Right hindlimb (tissue), 1 donor: ENCODE results near the gene MUS81.
A peak's percentile ranks its signal among the peaks of the same experiment; 100 is the strongest.
"Not testable (repeated sequence)": the region's sequence is repeated elsewhere in the genome, so short reads cannot be mapped to it uniquely, and the experiment has no call there.

Source experiments
- DNase-seq: peaks from one replicate; pipeline ENCODE4 v3.0.0-alpha.2; 2018

Gene MUS81

GRCh38 chr11:65848693-65849092 is 11.5 kb upstream of the MUS81 start:
- DNase-seq, result not testable (repeated sequence)

DNA sequence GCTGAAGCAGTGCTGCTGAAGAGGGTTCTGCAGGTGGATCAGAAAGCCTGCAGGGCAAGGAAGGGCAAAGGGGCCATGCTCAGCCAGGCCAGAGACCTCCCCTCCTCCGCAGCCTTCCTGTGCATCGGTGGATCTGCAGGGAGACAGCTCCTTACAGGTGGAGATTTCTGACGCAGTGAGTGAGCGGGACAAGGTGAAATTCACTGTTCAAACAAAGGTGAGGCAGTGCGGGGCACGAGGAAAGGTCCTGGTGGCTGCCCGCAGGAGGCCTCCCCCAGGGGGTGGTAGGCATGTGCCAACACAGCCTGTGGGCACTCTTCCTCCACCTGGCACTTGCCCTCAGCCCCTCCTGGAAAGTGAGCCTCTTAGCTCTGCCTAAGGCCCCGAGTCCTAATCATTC is 10.9 kb upstream of the MUS81 start:
- no peak for DNase-seq

GRCh38 chr11:65849771-65850216 is 10.4 kb upstream of the MUS81 start:
- DNase-seq, result no peak

DNA sequence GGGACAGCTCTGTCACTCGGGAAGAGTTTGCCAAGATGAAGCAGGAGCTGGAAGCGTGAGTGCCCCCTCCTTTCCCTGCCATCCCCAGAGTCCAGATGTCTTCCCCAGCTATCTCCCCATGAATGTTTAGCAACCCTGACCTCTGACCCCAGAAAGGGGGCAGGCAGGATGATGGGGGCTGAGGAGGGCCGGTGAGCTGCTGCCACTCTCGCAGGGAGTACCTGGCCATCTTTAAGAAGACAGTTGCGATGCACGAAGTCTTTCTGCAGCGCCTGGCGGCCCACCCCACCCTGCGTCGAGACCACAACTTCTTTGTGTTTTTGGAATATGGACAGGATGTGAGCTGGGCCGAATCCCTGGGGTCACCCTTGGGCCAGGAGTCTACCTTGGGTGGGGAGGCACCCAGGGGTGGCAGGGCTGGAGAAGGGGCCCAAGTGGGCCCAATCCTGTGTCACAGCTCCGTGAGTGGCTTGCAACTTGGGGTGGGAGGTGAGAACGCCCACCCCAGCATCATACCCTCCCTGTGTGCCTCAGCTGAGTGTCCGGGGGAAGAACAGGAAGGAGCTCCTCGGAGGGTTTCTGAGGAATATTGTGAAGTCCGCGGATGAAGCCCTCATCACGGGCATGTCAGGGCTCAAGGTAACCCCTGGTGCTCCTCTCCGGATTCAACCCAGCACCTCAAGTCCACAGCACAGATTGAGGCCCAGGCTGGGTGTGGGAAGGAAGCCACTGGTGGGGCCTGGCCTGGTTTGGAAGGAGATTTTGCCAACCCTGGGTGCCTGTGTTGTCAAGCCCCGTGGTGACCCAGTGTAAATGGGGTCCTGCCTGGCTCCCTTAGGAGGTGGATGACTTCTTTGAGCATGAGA is 9.8 kb upstream of the MUS81 start:
- no peak for DNase-seq

GRCh38 chr11:65851083-65851579 is 9.1 kb upstream of the MUS81 start:
- no peak for DNase-seq

DNA sequence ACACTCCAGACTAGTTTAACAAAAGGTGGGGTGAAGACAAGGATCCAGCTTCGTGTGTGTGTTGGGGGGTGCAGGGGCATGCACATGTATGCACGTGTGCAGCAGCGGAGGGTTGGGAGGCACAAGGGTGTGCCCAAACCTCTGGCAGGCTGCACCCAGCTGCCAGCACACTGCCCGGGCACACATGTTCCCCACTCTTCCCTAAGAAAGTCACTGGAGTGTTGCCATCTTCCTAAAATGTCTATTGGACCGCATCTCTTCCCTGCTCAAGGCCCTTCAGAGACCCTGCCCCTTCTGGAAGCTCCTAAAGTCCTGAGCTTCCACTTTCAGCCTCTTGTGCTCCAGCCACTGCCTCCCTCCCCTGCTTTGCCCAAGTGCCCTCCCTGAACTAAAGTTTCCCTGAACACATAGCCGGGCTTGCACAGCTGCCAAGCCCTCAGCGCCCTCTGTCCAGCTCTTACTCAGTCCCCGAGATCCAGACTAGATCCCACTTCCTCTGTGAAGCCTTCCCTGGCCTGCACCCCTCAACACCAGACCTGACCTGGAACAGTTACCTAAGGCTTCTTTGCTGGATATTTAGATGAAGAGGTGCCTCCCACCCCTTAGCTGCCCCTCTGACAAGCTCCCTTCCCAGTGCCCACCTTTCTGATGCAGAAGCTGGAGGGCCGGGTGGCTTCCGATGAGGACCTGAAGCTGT is 8.3 kb upstream of the MUS81 start:
- no peak for DNase-seq

DNA sequence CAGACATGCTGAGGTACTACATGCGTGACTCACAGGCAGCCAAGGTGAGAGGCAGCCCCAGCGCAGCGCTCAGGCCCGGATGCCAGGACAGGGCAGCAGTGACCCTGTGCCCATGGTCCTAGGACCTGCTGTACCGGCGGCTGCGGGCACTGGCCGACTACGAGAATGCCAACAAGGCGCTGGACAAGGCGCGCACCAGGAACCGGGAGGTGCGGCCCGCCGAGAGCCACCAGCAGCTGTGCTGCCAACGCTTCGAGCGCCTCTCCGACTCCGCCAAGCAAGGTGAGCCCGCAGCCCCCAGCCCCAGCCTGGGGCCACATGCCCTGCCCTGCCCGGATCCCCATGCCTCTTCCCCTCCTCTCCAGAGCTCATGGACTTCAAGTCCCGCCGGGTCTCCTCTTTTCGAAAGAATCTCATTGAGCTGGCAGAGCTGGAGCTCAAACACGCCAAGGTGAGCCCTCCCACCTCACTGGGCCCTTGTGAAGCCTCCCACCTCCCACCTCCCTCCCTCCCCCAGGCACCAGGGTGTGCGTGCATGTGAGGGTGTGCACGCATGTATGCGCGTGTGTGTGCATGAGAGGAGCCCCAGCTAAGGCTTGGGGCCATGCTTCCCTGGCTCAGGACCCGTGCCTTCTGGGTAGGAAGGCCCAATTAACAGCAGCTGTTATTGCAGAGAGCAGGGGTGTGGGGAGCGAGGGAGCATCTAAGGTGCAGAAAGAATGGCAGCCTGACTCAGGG is 7.6 kb upstream of the MUS81 start:
- no peak for DNase-seq

DNA sequence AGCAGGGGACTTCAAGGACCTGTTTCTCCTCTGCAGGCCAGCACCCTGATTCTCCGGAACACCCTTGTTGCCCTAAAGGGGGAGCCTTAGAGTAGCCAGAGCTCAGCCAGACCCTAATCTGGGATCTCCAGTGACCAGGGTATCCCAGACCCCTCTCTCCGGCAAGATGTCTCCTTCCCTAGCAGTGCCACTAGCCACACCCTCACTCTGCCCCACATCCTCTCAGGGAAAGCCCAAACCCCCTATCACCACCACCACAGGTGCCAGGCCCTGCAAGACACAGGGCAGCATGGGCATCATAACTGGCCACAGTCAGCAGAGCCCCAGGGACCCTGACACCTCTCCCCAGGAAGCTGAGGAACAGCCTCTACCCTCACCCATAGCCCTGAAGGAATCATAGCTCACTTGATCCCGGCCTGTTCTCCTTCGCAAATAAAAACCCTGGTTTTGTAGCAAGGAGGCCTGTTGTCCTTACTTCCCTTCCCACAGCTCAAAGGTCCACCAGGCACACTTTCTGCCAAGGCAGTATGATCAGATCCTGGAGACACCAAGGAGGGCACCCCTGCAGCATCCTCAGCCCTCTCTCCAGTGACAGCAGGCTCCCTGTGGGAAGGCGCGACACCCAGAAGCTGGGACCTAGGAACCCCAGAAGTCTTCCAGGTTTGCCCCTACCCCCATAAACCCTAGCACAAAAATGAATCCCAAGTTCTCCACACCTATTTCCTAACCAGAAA is 6.8 kb upstream of the MUS81 start:
- no peak for DNase-seq

DNA sequence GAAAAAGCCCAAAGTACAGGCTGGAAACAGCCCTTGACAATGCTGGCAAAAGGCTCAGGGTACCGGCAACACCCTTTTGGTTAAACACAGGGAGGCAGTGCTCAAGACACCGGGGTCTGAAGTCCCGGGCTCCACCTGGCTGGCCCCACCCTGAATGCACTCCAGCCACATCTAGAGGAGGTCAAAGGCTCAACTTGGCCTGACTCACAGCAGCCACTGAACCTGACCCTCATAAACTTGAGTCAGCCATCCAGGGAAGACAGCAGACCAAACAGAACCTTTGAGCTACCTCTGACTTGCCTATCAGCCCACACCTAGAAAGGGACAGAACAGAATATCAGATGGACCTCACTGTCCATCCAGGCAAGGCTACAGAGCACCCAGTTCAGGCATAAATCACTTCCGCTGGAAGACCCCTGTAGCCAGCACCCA is 6.1 kb upstream of the MUS81 start:
- DNase-seq, result no peak

DNA sequence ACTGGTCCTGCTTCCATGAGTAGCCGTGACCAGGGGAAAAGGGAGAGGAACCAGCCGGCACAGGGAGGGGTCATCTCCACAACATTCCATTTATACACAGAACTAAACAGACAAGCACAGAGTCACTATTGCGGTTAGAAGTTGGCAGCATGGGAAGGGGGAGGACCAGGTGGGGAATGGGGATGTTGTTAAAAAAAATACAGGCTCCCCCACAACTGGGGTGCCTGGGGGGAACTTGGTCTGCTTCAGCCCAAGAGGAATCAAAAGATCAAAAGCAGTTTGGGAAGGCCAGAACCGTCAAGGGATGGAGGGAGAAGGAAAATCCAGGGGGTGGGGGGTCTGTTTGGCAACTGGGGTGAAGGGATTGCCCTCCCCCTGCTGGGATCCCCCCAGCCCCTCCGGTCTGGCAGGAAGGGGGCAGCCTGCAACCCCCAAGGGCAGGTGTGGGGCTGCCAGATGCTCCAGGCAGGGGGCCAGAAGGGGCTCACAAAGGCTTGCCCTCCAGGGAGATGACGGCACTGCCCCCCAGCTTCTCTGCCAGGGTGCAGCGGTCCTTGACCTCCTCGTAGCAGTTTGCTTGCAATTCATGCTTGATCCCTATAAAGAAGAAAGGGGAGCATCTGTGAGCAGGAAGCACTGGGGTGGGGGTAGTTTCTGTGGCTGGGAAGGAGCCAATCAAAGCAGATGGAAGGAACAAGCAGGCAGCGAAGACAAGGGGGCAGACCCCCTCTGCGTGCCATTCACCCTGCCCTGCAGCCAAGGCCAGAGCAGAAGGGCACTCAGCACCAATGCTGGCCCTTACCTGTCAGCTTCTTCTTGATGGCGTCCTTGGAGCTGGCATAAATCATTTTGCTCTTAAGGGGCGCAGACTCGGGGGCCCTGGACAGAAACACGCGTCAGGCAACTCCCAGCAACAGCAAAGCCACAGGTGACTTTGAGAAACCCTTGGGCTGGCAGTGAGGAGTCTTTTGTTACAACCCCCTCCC is 5.1 kb upstream of the MUS81 start:
- DNase-seq, result peak; percentile 23

DNA sequence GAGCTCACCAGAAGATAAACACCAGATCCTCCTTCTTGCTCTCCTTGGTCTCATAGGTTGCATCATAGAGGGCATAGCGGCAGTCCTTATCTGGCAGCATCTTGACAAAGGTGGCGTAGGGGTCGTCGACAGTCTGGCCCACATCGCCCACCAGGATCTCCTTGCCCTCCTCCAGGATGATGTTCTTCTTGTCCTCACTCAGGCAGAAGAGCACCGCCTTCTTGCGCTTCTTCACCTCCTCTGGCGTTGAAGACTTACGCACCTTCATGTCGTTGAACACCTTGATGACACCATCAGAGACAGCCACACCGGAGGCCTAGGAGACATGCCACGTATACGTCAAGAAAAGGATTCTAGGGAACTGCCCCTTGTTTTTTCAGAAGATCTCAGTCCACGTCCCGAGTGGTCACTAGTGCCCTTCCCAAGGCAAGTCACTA is 4.3 kb upstream of the MUS81 start:
- DNase-seq, result no peak

- peak; percentile 85 for DNase-seq
These were observed 3.3 kb upstream of the MUS81 start for GRCh38 chr11:65856689-65857499.

GRCh38 chr11:65857500-65857852 is 2.8 kb upstream of the MUS81 start:
- DNase-seq, result peak; percentile 77

DNA sequence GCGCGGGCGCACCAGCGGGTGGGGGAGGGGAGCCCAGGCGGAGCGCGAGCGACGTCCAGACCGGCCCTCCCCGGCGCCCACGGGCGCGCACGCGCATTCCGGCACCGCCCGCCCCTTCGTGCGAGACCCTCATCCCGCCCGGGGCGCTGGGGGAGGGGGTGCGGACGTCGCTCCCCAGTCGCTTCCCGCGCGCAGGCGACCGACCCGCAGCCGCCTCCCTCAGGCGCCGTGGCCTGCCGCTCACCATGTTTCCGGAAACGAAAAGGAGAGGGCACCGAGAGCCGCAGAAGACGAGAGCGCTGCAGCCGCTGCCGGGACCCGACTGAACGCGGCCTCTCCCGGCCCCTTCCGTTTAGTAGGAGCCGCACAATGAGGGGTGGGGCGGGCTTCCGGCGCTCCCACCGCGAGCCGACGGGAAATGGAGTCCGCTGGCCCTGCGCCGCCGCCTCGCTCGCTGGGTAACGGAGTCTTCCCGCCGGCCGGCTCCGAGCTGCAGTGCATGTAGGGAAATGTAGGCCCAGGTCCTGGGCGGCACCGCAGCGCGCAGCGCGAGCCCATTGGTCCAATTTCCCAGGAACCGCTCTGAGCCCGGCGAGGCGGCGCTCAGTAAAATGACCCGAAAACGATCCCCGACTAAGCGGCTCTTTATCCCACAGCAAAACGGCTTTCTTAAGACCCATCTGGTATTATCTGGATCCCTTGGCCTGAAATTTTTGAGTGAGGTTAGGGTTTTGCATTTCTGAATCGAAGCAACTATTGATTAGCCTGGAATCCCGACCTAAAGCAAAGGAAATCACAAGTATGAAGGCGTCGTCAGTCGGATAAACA is 2.2 kb upstream of the MUS81 start, which contains the start of gene CFL1:
Gene CFL1 (minus strand): TSS at position 328 of the 828 bp plus-strand sequence. CDS start 81 bp downstream, at position 247.
- peak; percentile 99 for DNase-seq

- DNase-seq, result no peak
These were observed 1.5 kb upstream of the MUS81 start for GRCh38 chr11:65858681-65859087.

DNA sequence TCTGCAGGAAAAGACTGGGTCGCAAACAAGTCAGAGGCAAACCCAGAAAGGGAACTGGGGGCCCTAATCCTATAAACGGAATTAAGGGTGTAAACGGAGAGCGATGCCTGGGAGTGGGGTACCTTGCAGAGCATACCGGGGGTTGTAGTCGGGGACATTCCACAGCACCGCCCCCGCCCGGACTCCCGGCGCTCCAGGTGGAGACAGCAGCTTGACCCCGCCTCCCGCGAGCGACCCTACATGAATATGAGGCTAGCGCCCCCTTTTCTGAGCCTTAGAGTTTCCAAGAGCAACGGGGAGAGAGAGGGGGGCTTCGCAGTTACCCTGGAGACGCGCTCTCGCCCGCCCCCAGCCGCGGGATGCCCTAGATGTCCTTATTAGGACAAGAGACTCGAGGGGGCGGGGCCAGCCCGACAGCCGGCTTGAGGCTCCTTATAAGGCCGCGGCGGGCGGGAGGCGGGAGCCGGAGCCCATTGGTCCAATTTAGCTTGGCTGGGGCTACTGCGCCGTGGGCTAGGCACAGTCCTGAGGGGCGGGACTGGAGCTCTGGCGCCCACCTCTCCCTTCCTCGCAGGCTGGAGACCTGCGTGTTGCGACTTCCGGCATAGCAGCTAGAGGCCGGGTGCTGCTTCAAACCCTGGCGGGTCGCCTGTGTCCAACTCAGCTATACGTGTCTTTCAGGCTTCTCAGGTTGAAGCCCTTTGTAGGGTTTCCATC is 980 bp upstream of the MUS81 start:
- peak; percentile 99 for DNase-seq

DNA sequence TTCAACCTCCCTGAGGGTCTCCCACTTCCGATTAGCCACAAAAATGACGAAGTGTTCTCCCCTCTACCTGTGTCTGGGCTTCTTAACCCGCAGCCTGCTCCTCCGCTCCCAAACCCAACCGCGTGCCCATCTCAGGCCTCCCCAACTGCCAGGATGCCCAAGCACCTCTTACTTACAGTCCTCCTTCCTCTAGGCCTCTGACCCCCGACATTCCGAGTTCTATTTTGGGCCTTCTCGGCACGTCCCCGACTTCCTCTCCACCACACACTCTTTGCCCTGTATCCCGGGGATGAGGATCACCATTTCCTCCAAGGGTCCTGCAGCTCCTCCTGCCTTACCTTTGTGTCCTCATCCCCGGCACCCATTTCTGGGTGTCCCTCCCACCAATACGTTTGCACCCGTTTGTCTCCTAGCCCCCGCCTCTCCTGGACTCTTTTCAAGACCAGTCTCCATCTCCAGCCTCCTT is 388 bp upstream of the MUS81 start:
- DNase-seq, result no peak

GRCh38 chr11:65861165-65861505 is 902 bp downstream of the MUS81 start:
- no peak for DNase-seq
